Ectodermal cell (in vitro differentiated cells): ENCODE data around the gene COL19A1.

ENCODE experiments used
- H3K27ac ChIP-seq: 2 replicates; pipeline ENCODE4 v1.7.0; 2013; ENCODE audit warnings: mild to moderate bottlenecking, low read depth, low read length; ENCODE audit not compliant: insufficient read depth, poor library complexity, severe bottlenecking
- H3K27me3 ChIP-seq: 2 replicates; pipeline ENCODE4 v1.7.0; 2013; ENCODE audit warnings: mild to moderate bottlenecking, low read length; ENCODE audit not compliant: insufficient read depth, control insufficient read depth, poor library complexity, severe bottlenecking
- H3K36me3 ChIP-seq: one replicate; pipeline ENCODE4 v1.7.0; 2013; ENCODE audit warnings: low read length; ENCODE audit not compliant: control insufficient read depth, insufficient read depth
- H3K4me1 ChIP-seq: one replicate; pipeline ENCODE4 v1.7.0; 2013; ENCODE audit warnings: low read length; ENCODE audit not compliant: control insufficient read depth, insufficient read depth
- H3K4me3 ChIP-seq: 2 replicates; pipeline ENCODE4 v1.7.0; 2013; ENCODE audit warnings: low read depth, low read length, control low read depth; ENCODE audit not compliant: insufficient read depth
- H3K9me3 ChIP-seq: 2 replicates; pipeline ENCODE4 v1.7.0; 2013; ENCODE audit warnings: mild to moderate bottlenecking, low read length, moderate library complexity; ENCODE audit not compliant: control insufficient read depth
- WGBS, 2 experiments: methylation state at CpG; one replicate each; pipeline ENCODE4 v1.1.7; 2013; ENCODE audit warnings: missing lambda C conversion rate in 2 of 2; 5-methylcytosine and 5-hydroxymethylcytosine counted together

COL19A1 gene

DNA sequence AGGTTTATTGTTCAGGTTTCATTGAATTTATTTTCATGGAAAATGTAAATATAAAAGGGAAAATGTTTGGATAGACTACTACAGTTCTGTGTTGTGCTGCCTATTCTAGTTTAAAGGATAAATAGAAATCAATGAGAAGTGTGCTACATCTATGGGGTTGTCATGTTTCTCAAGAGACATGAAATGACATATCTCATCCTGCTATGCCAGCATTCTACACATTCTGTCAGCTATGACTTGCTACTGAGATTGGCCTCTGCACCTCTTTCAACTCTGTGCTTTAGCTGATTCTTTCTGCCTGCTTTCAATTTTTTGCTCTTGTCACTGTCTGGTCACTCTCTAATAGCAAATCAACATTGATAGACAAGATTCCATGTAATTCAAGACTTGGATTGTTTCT lies 33.8 kb upstream of the COL19A1 start:
- Histone ChIP-seq H3K9me3 (no peaks in the 10 kb centered on the region), H3K27me3 (no peaks in the 10 kb centered on the region), H3K36me3 (no peaks in the 10 kb centered on the region), H3K4me1 (no peaks in the 10 kb centered on the region), H3K4me3 (no peak overlapping the region), H3K27ac (no peak overlapping the region)

DNA sequence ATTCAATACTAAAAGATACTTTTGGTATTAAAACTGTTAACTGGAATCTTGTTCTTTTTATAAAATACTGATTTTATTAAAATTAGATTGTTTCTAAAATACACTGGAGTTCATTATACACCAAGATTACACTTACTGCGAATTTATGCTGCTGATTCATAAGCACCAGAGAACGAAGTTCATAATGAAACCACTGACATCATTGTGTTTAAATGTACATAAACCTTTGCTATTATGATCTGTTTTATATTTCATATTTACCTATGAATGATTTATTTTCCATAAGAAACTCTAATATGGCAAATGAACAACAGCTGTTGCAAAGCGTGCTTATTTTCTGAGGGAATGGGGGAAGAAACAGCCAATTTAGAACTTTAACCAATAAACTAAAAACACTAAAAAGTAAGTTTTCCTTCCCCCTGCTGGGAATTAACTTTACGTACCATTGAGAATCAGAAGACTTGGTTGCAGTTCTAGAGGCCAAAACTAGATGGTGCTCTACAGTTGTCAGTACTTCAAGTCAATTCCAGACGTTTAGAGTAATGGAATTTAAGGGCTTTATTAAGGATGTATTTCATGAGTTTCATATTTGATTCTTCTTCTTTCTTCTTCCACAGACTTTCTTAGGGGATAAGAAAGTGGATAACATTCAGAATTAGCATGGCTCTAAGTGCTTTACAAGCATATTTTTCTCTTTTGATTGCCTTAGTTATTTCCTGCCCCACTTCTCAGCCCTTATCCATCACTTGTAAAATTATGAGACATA lies 30.8 kb upstream of the COL19A1 start:
- no peaks in the 10 kb centered on the region for H3K9me3 ChIP-seq
- no peak overlapping the region for H3K27ac ChIP-seq
- H3K4me3 ChIP-seq = no peak overlapping the region
- no peaks in the 10 kb centered on the region for H3K36me3 ChIP-seq
- no peaks in the 10 kb centered on the region for H3K4me1 ChIP-seq
- no peaks in the 10 kb centered on the region for H3K27me3 ChIP-seq
- WGBS, 2 experiments = 22 to 26% methylated on average over 3 to 5 of the region's 5 CpGs

DNA sequence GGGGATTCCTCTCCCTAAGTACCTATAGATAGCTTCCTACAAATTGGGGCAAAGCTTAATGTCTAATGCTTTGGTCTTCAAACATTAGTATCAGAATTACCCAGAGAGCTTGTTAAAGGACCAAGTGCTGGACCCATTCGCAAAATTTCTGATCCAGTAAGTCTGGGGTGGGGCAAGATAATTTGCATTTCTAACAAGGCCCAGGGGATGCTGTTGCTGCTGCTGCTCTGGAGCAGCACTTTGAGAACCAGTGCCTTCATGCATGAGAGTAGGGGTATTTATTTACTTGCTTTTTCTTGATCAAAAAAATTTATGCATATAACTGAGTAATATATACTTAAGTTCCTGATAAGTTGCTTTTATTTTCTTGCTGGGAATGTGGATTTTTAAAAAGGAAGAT lies 24.5 kb upstream of the COL19A1 start:
- Histone ChIP-seq H3K36me3 (no peaks in the 10 kb centered on the region), H3K27ac (no peak overlapping the region), H3K9me3 (no peaks in the 10 kb centered on the region), H3K4me1 (no peaks in the 10 kb centered on the region), H3K4me3 (no peak overlapping the region), H3K27me3 (no peaks in the 10 kb centered on the region)
- WGBS, 2 experiments = 86 to 91% methylated on average over 1 of the region's 1 CpG

DNA sequence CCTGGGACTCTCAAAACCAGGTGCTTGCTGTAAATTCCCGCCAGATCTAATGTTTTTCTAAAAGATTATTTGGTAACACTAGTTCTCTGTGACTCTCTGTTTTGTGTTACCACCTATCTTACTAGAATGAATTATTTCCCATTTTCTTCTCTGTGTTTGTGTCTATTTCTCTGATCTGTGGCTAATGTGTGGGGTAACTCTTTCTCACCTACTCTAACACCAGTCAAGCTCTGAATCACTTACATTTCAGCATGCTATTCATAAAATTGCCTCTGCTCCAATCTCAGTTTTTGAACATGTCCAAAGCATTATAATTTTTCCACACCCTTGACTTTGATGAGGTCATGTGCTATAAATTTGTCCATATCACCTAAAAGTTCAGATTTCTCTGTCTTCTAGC lies 23.2 kb upstream of the COL19A1 start:
- WGBS, 2 experiments = 82 to 100% methylated on average over 1 of the region's 1 CpG

DNA sequence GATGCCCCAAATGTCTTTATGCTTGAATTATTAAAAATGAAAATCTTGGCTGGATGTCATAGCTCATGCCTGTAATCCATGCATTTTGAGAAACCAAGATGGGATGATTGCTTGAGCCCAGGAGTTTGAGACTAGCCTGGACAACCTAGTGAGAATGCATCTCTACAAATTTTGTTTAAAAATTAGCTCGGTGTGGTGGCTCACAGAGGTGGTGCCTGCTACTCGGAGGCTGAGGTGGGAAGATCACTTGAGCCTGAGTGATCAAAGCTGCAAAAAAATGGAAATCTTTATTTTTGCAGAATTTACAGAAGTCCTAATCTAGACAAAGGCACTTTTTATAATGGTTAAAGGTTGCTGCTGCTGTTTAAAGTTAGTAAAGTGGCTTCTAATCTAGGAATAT lies 20.0 kb upstream of the COL19A1 start:
- Histone ChIP-seq H3K4me1 (no peaks in the 10 kb centered on the region), H3K27me3 (no peaks in the 10 kb centered on the region), H3K4me3 (no peak overlapping the region), H3K36me3 (no peaks in the 10 kb centered on the region), H3K27ac (no peak overlapping the region), H3K9me3 (no peaks in the 10 kb centered on the region)
- 88 to 98% methylated on average over 2 of the region's 2 CpGs for WGBS, 2 experiments

More for the DNA sequence above, 23.2 kb upstream of the COL19A1 start:
- no peaks in the 10 kb centered on the region for H3K27me3 ChIP-seq
- H3K4me1 ChIP-seq = no peaks in the 10 kb centered on the region
- no peaks in the 10 kb centered on the region for H3K36me3 ChIP-seq
- H3K27ac ChIP-seq = no peak overlapping the region
- H3K9me3 ChIP-seq = no peaks in the 10 kb centered on the region
- H3K4me3 ChIP-seq = no peak overlapping the region

DNA sequence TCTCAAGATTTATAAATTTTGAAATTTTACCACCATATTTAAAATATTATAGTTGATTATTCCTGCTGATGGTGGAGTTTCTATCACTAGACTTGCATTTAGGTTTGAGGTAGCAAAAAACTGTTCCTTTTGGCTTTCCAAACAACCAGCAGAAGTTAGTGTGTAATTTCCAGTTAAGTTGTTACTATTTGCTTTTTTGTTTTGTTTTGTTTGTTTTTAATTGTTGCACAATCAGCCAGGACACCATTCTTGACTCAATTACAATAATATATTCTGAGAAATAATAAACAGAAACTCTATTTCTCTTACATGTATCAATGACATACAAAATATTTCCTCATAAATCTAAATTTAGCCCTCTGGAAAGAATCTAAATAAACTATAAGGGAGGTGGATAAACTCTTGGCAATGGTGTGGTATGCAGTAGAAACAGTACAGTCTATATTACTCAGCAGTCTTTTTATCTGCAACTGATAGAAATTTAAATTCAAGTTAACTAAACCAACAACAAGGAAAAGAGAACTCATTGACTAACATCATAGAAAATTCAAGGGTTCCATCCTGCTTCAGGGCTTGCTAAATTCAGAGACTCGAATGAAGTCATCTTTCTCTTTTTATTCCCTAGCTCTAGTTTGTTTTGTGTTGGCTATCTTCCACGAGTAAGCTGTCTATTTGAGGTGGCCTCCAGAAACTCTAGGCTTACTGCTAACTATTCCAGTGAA lies 19.4 kb upstream of the COL19A1 start:
- Histone ChIP-seq H3K4me1 (no peaks in the 10 kb centered on the region), H3K27me3 (no peaks in the 10 kb centered on the region), H3K4me3 (no peak overlapping the region), H3K27ac (no peak overlapping the region), H3K9me3 (no peaks in the 10 kb centered on the region), H3K36me3 (no peaks in the 10 kb centered on the region)
- WGBS, 2 experiments = 87 to 94% methylated on average over 2 of the region's 2 CpGs

DNA sequence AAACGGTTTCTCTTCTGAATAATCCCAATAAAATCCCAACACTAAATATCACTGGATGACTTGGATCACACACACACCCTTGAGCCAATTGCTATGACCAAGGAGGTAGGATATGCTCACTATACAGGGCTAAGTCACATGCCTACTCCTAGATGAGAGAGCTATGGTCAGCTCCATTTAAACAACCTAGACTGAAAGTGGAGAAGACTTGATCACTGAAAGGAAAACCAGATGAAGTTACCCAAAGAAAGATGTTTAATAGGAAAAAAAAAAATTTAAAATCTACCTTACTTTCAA lies 18.9 kb upstream of the COL19A1 start:
- Histone ChIP-seq H3K36me3 (no peaks in the 10 kb centered on the region), H3K27me3 (no peaks in the 10 kb centered on the region), H3K4me1 (no peaks in the 10 kb centered on the region), H3K4me3 (no peak overlapping the region), H3K27ac (no peak overlapping the region), H3K9me3 (no peaks in the 10 kb centered on the region)
- 92 to 97% methylated on average over 1 of the region's 1 CpG for WGBS, 2 experiments

DNA sequence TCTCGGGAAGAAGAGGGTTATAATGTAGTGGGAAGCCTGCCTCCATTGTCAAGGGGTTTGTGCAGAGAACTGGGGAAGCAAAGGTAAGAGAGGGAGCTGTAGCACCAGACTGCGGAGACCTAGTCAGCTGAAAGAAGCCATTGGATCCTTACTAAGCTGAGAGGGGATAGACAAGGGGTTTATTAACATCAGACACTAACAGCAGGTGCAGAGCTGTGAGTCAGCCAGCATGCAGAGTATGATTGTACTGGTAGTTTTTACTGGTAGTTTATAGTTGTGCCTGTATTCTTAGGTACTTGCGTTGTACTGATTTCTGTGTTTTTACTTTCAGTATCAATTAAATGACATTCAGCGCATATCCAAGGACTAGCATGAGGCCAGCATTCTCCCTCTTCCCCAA lies 17.8 kb upstream of the COL19A1 start:
- Histone ChIP-seq H3K36me3 (no peaks in the 10 kb centered on the region), H3K9me3 (no peaks in the 10 kb centered on the region), H3K27ac (no peak overlapping the region), H3K4me1 (no peaks in the 10 kb centered on the region), H3K27me3 (no peaks in the 10 kb centered on the region), H3K4me3 (no peak overlapping the region)
- WGBS, 2 experiments = 84 to 92% methylated on average over 4 of the region's 4 CpGs

DNA sequence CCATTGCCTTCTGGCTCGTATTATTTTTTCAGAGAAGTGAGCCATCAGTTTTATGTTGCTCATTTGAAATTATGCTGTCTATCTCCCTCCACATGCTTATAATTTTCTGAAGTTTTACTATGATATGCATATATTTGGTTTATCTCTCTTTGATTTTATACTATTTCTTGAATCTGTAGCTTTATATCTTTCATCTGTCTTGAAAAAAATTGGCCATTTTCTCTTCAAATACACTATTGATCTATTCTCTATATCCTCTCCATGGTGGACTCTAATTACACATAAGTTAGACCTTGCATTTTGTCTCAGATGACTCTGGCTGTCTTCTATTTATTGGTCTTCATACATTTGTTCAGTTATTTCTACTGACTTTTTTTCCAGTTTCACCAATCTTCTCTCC lies 13.7 kb upstream of the COL19A1 start:
- WGBS, 2 experiments = 0% methylated on average over 1 of the region's 1 CpG; no CpG with 5 or more reads in 1 of the 2 experiments
- no peaks in the 10 kb centered on the region for H3K36me3 ChIP-seq
- H3K9me3 ChIP-seq = no peaks in the 10 kb centered on the region
- no peaks in the 10 kb centered on the region for H3K4me1 ChIP-seq
- H3K4me3 ChIP-seq = no peak overlapping the region
- no peaks in the 10 kb centered on the region for H3K27me3 ChIP-seq
- no peak overlapping the region for H3K27ac ChIP-seq

DNA sequence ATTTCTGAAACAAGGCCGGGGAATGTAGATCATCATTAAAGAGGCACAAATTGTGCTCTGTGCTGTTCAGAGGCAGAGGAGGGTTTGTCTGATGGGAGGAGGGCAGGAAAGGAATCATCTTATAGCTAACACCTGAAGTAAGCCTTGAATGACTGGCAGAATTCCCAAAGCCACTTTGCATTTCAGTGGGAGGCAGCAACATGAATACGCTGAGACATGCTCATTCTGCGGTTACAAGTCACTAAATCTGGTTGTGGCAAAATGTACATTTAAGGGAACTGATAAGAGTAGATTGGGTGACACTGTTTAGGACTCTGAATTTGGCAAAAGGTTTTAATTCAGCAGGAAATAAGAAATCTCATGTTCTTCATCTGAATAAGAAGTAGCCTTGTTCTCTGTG lies 4.4 kb upstream of the COL19A1 start:
- Histone ChIP-seq H3K27me3 (peaks cover 21% of the 10 kb centered on the region), H3K27ac (no peak overlapping the region), H3K36me3 (no peaks in the 10 kb centered on the region), H3K4me3 (no peak overlapping the region), H3K4me1 (no peaks in the 10 kb centered on the region), H3K9me3 (no peaks in the 10 kb centered on the region)
- 82 to 87% methylated on average over 3 of the region's 3 CpGs for WGBS, 2 experiments
